Measurements from ENCODE around the gene CCDC88C.
A peak's percentile ranks its signal among the peaks of the same experiment; 100 is the strongest.
"Not testable (repeated sequence)": the region's sequence is repeated elsewhere in the genome, so short reads cannot be mapped to it uniquely, and the experiment has no call there.

Gene CCDC88C

GRCh38 chr14:91264151-91265150 is 153.2 kb downstream of the CCDC88C start:
- peak; percentile 27 for DNase-seq

GRCh38 chr14:91263329-91263728 is 154.3 kb downstream of the CCDC88C start:
- DNase-seq, result no peak

GRCh38 chr14:91261986-91262549 is 155.6 kb downstream of the CCDC88C start:
- DNase-seq, result no peak

- DNase-seq, result peak; percentile 50
These were observed 156.5 kb downstream of the CCDC88C start for GRCh38 chr14:91261115-91261514.

- no peak for DNase-seq
These were observed 158.7 kb downstream of the CCDC88C start for GRCh38 chr14:91258876-91259275.

- DNase-seq, result no peak
These were observed 159.5 kb downstream of the CCDC88C start for GRCh38 chr14:91258011-91258618.

- DNase-seq, result no peak
These were observed 160.2 kb downstream of the CCDC88C start for GRCh38 chr14:91257328-91258010.

- DNase-seq, result no peak
These were observed 161.0 kb downstream of the CCDC88C start for GRCh38 chr14:91256661-91257060.

- no peak for DNase-seq
These were observed 162.5 kb downstream of the CCDC88C start for GRCh38 chr14:91255026-91255695.

- DNase-seq, result no peak
These were observed 163.2 kb downstream of the CCDC88C start for GRCh38 chr14:91254461-91254860.

GRCh38 chr14:91253795-91254323 is 163.8 kb downstream of the CCDC88C start:
- no peak for DNase-seq

GRCh38 chr14:91252871-91253794 is 164.5 kb downstream of the CCDC88C start:
- peak; percentile 47 for DNase-seq

GRCh38 chr14:91250912-91251311 is 166.7 kb downstream of the CCDC88C start:
- no peak for DNase-seq

GRCh38 chr14:91249841-91250616 is 167.6 kb downstream of the CCDC88C start:
- peak; percentile 30 for DNase-seq

- peak; percentile 64 for DNase-seq
These were observed 171.4 kb downstream of the CCDC88C start for GRCh38 chr14:91246051-91246852.

GRCh38 chr14:91245616-91246015 is 172.0 kb downstream of the CCDC88C start:
- not testable (repeated sequence) for DNase-seq

GRCh38 chr14:91245029-91245428 is 172.6 kb downstream of the CCDC88C start:
- peak; percentile 68 for DNase-seq

- peak; percentile 34 for DNase-seq
These were observed 173.1 kb downstream of the CCDC88C start, which contains the start of gene GPR68 for GRCh38 chr14:91244501-91244901. GPR68 (minus strand) TSS chr14:91244704; CDS start chr14:91235050, 9,654 bp downstream.

GRCh38 chr14:91243074-91243471 is 174.5 kb downstream of the CCDC88C start:
- DNase-seq, result no peak

Data from activated gamma-delta T cell treated with Interleukin-2 at 50 U/mL for 16 hours (primary cell).